Gastroesophageal sphincter (tissue), 4 donors: ENCODE data around the gene GPR35. TPM values are rescaled to one million over a fixed set of nuclear protein-coding genes. Genes with fewer than 3 reads are reported as not detected.

Source experiments
- ATAC-seq: fragments of 150-250 bp; one replicate; pipeline ENCODE4 v1.9.1; 2016; ENCODE audit warnings: mild to moderate bottlenecking, moderate library complexity
- H3K27ac ChIP-seq, 4 donors: fragments of 200-600 bp; sonication (generic) in 3 of 4; 1 replicate in 3 of 4; 2 replicates in 1 of 4; pipeline ENCODE4 v1.5.1; 2016 to 2019
- H3K27me3 ChIP-seq: fragments of 200-600 bp; sonication (generic); one replicate; pipeline ENCODE4 v1.5.1; 2019
- H3K36me3 ChIP-seq, 2 donors: fragments of 200-600 bp; sonication (generic); one replicate each; pipeline ENCODE4 v1.5.1; 2019; ENCODE audit warnings: control low read depth in 1 of 2
- H3K4me1 ChIP-seq, 3 donors: fragments of 200-600 bp; sonication (generic); 1 replicate in 2 of 3; 2 replicates in 1 of 3; pipeline ENCODE4 v1.5.1; 2016 to 2019; ENCODE audit warnings: control low read depth in 2 of 3
- H3K4me3 ChIP-seq, 2 donors: fragments of 200-600 bp; sonication (generic); one replicate each; pipeline ENCODE4 v1.5.1; 2019; ENCODE audit warnings: mild to moderate bottlenecking in 1 of 2, moderate library complexity in 1 of 2
- H3K9me3 ChIP-seq, 3 donors: fragments of 200-600 bp; sonication (generic); one replicate each; pipeline ENCODE4 v1.5.1; 2017 to 2019; ENCODE audit warnings: control low read depth in 2 of 3
- EP300 ChIP-seq: sonication (generic); formaldehyde crosslinking; IDR thresholded peaks from one replicate; pipeline ENCODE4 v1.6.1; 2017; ENCODE audit warnings: antibody characterized with exemption, mild to moderate bottlenecking
- POLR2A ChIP-seq, 2 donors: fragments of 450-650 bp; IDR thresholded peaks; one replicate each; pipeline ENCODE4 v1.6.1; 2017; ENCODE audit warnings: antibody characterized with exemption in 2 of 2, mild to moderate bottlenecking in 2 of 2, moderate library complexity in 1 of 2
- POLR2AphosphoS5 ChIP-seq: sonication (generic); formaldehyde crosslinking; IDR thresholded peaks from one replicate; pipeline ENCODE4 v1.6.1; 2017; ENCODE audit warnings: antibody characterized with exemption
- WGBS, 2 donors: methylation state at CpG; one replicate each; pipeline ENCODE4 v1.1.5; 2018; ENCODE audit warnings: low coverage in 1 of 2; 5-methylcytosine and 5-hydroxymethylcytosine counted together
- total RNA-seq, 4 donors: library from RNA; depleted of rRNA; stranded (reverse); fragments of >200 nt; gene quantifications; one replicate each; pipeline ENCODE4 v1.1.0, GENCODE V29; 2016
- TF ChIP-seq, protein P1 (sequence below), 4 experiments: fragments of 200-600 bp in 2 of 4; fragments of 450-650 bp in 2 of 4; sonication (generic) in 1 of 4; IDR thresholded peaks; one replicate each; pipeline ENCODE4 v1.5.1; 2017 to 2019; ENCODE audit warnings: antibody characterized with exemption in 4 of 4, mild to moderate bottlenecking in 2 of 4, moderate library complexity in 2 of 4

GPR35 gene
- total RNA-seq, 4 donors from 2014 or later: 0.93 to 2.3 (median 1.9) TPM

DNA sequence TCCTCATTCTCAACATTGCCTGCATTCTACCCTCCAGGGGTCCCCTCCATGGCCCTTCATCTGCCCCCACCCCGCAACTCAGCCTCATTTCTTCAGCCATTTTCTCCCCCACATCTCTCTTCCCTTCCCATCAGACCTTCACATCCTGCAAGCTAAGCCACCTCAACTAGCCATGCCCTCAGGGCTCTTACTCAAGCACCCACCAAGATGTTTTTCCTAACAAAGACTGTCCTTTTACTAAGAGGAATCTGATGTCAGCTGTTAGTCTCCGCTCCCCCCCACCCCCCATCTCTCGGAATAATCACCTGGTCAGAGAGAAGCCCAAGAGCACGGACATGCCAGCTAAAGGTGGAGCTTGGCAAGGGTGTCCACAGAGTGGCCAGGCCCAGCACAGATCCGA is 43.5 kb upstream of the GPR35 start:
- Histone ChIP-seq H3K36me3 (peaks cover 0 to 32% of the 10 kb centered on the region in 2 donors), H3K4me3 (no peak overlapping the region), H3K4me1 (peaks cover 0 to 56% (median 20%) of the 10 kb centered on the region in 3 donors), H3K27ac (no peak overlapping the region), H3K9me3 (no peaks in the 10 kb centered on the region), H3K27me3 (no peaks in the 10 kb centered on the region)
- TF ChIP-seq POLR2AphosphoS5 (no peak), POLR2A (IDR thresholded peaks at IDR 0.05) (no peak), EP300 (no peak)
- TF ChIP-seq, protein P1, sequence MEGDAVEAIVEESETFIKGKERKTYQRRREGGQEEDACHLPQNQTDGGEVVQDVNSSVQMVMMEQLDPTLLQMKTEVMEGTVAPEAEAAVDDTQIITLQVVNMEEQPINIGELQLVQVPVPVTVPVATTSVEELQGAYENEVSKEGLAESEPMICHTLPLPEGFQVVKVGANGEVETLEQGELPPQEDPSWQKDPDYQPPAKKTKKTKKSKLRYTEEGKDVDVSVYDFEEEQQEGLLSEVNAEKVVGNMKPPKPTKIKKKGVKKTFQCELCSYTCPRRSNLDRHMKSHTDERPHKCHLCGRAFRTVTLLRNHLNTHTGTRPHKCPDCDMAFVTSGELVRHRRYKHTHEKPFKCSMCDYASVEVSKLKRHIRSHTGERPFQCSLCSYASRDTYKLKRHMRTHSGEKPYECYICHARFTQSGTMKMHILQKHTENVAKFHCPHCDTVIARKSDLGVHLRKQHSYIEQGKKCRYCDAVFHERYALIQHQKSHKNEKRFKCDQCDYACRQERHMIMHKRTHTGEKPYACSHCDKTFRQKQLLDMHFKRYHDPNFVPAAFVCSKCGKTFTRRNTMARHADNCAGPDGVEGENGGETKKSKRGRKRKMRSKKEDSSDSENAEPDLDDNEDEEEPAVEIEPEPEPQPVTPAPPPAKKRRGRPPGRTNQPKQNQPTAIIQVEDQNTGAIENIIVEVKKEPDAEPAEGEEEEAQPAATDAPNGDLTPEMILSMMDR (IDR thresholded peaks at IDR 0.05): no peak
- WGBS, 2 donors: 89 to 100% methylated on average over 1 to 3 of the region's 5 CpGs
- no peak for ATAC-seq

DNA sequence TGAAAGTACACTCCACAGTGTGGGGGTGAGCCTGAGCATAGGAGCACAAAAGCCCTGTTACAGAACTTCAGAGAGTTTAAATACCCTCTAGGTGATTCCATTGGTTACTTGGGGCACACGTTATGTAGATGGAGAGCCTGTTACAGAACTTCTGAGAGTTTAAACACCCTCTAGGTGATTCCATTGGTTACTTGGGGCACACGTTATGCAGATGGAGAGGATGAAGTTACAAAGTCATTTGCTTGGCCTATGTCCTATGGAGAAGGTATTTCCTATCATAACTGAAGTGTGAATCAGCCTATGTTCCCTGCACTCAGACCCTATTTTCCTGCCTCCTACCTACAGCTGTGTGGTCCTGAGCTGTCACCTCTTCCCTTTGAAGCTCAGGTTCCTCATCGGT is 42.5 kb upstream of the GPR35 start:
- 72 to 75% methylated on average over 2 to 3 of the region's 3 CpGs for WGBS, 2 donors
- Histone ChIP-seq H3K9me3 (no peaks in the 10 kb centered on the region), H3K4me3 (no peak overlapping the region), H3K4me1 (peaks cover 0 to 64% (median 24%) of the 10 kb centered on the region in 3 donors), H3K27me3 (no peaks in the 10 kb centered on the region), H3K27ac (no peak overlapping the region), H3K36me3 (peaks cover 0 to 22% of the 10 kb centered on the region in 2 donors)
- ATAC-seq: no peak
- TF ChIP-seq, protein P1 (IDR thresholded peaks at IDR 0.05): no peak
- TF ChIP-seq POLR2A (IDR thresholded peaks at IDR 0.05): no peak

DNA sequence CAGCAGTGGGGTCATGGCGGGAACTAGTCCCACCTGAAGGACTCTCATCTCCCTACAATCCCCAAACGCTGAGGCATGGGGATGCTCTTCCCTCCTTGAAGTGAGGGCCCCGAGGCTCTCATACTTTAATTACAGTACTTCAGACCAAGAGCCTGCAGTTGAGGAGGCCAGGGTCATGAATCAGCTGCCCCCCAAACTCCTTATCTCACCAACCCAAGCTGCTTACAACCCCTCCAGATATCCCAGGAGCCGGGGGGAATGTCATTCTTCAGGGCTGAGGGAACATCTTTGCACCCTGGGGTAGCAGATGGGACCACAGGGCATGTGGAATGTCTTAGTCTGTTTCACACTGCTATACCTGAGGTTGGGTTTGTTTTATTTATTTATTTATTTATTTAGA is 41.5 kb upstream of the GPR35 start:
- WGBS, 2 donors: 80% methylated on average over 1 to 3 of the region's 4 CpGs
- Histone ChIP-seq H3K4me3 (no peak overlapping the region), H3K27ac (no peak overlapping the region), H3K36me3 (peaks cover 0 to 12% of the 10 kb centered on the region in 2 donors), H3K27me3 (no peaks in the 10 kb centered on the region), H3K4me1 (peaks cover 0 to 73% (median 33%) of the 10 kb centered on the region in 3 donors), H3K9me3 (no peaks in the 10 kb centered on the region)
- TF ChIP-seq POLR2AphosphoS5 (no peak), EP300 (no peak), POLR2A (IDR thresholded peaks at IDR 0.05) (no peak)
- TF ChIP-seq, protein P1 (IDR thresholded peaks at IDR 0.05): no peak
- ATAC-seq: no peak

DNA sequence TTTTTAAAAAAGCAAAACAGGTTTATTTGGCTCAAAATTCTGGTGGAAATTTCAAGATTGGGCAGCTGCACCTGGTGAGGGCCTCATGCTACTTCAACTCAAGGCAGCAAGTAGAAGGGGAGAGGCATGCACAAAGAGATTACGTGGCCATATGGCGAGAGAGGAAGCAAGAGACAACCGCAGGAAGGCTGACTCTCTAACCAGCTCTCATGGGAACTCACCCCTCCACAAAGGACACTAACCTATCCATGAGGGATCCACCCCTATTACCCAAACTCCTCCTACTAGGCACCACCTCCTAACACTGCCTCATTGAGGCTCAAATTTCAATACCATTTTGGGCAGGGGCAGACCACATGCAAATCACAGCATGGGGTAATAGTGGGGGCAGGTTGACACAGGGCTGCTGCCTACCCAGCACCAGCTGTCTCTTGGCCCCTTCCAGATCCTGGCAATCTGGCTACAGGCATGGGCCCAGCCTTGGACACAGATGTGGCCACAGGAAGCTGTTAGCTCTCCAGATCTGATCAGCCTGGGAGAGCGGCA is 40.7 kb upstream of the GPR35 start:
- Histone ChIP-seq H3K9me3 (no peaks in the 10 kb centered on the region), H3K27me3 (no peaks in the 10 kb centered on the region), H3K4me3 (peak overlapping the region in 1 of 2 donors; percentile 70), H3K27ac (peak overlapping the region in 2 of 4 donors; percentile 35 to 91), H3K4me1 (peaks cover 0 to 73% (median 30%) of the 10 kb centered on the region in 3 donors), H3K36me3 (peaks cover 0 to 14% of the 10 kb centered on the region in 2 donors)
- WGBS, 2 donors: 68 to 80% methylated on average over 2 to 3 of the region's 4 CpGs
- TF ChIP-seq, protein P1 (IDR thresholded peaks at IDR 0.05): no peak
- TF ChIP-seq EP300 (no peak), POLR2AphosphoS5 (no peak), POLR2A (IDR thresholded peaks at IDR 0.05) (no peak)
- no peak for ATAC-seq

DNA sequence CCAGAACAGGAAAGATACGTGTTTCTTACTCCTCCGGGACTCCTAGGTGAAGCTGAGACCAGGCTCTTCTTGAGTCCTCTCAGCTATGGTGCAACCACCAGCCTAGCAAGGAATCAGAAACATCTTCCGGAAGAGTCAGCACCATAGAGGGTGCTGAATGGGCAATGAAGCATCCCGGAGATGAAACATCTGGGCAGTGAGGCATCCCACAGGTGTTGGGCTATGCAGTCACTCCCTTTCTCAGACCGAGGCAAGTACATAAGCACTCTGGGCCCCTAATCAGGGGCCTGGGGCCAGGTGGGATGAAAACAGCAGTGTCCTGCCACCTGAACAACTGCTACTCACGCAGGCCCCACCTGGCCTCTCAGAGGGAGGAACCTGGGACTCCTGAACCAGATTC is 40.2 kb upstream of the GPR35 start:
- Histone ChIP-seq H3K27ac (peak overlapping the region in 2 of 4 donors; percentile 91), H3K27me3 (no peaks in the 10 kb centered on the region)

More for the DNA sequence above, 40.2 kb upstream of the GPR35 start:
- ATAC-seq: no peak
- peaks cover 0 to 19% of the 10 kb centered on the region in 2 donors for H3K36me3 ChIP-seq
- H3K4me3 ChIP-seq: peak overlapping the region in 1 of 2 donors; percentile 70
- TF ChIP-seq, protein P1 (IDR thresholded peaks at IDR 0.05): no peak
- no peak for TF ChIP-seq POLR2A (IDR thresholded peaks at IDR 0.05)
- TF ChIP-seq EP300: no peak
- TF ChIP-seq POLR2AphosphoS5: no peak
- H3K9me3 ChIP-seq: no peaks in the 10 kb centered on the region
- WGBS, 2 donors: 93% methylated on average over 3 of the region's 6 CpGs; no CpG with 5 or more reads in 1 of the 2 donors
- H3K4me1 ChIP-seq: peaks cover 0 to 67% (median 27%) of the 10 kb centered on the region in 3 donors
